K562 (cell line): Measurements from ENCODE around the gene VWA2. TPM values are rescaled to one million over a fixed set of nuclear protein-coding genes. Genes with fewer than 3 reads are reported as not detected.

Experiments used
- ATAC-seq: fragments of 200-7000 bp; cut with Tn5 transposase; 3 replicates; pipeline ENCODE4 v1.9.1; 2020; ENCODE audit warnings: moderate library complexity
- BruUV-seq: library from RNA; stranded (reverse); fragments of 400-500 nt; replicated peaks from 2 replicates; lab custom pipeline; 2021; lab: Mats Ljungman, UMichigan
- CTCF ChIA-PET: fragments of 300-600 bp; formaldehyde crosslinking; extraction: SDS; loops from one replicate; lab custom pipeline; 2021; ENCODE audit warnings: low intra/inter-chr PET ratio; lab: Yijun Ruan, JAX
- POLR2A ChIA-PET: fragments of 300-600, 350-650 bp; sonication (Branson Sonifier 250); formaldehyde crosslinking; extraction: SDS; loops from one replicate; lab custom pipeline; 2021; ENCODE audit warnings: antibody characterized with exemption, inconsistent platforms; lab: Yijun Ruan, JAX
- DNase-seq, 4 experiments: peaks; one replicate each; pipeline versions ENCODE4 v3.0.0 to v3.0.0-alpha.2; 2011 to 2018; ENCODE audit warnings: low spot score in 3 of 4, mixed read lengths in 3 of 4; ENCODE audit errors: extremely low read depth in 1 of 4
- FAIRE-seq: peaks from 2 replicates; lab custom pipeline; 2011; peaks lifted over from hg19 to GRCh38; lab: Jason Lieb, UNC
- H2AFZ ChIP-seq: 2 replicates; pipeline ENCODE4 v1.6.0; 2011; ENCODE audit warnings: low read depth, low read length, control low read depth, inconsistent platforms
- H3K27ac ChIP-seq: fragments of 200-600 bp; 3 replicates; pipeline ENCODE4 v1.8.0; 2011; ENCODE audit warnings: low read depth, mild to moderate bottlenecking, control low read depth, inconsistent platforms, low read length, moderate library complexity, mixed read lengths; ENCODE audit errors: extremely low read depth
- H3K27me3 ChIP-seq, 2 experiments: fragments of 300-600 bp in 1 of 2; 2 replicates in 1 of 2; 3 replicates in 1 of 2; pipeline versions ENCODE4 v1.6.0 to v1.8.0; 2011; ENCODE audit warnings: inconsistent platforms in 2 of 2, low read length in 2 of 2, mild to moderate bottlenecking in 1 of 2, mixed read lengths in 1 of 2, moderate library complexity in 1 of 2; ENCODE audit not compliant: control insufficient read depth in 2 of 2, insufficient read depth in 2 of 2
- H3K36me3 ChIP-seq: fragments of 300-600 bp; 3 replicates; pipeline ENCODE4 v1.8.0; 2011; ENCODE audit warnings: mild to moderate bottlenecking, low read length, inconsistent platforms; ENCODE audit not compliant: control insufficient read depth, insufficient read depth
- H3K4me1 ChIP-seq, 2 experiments: fragments of 200-600 bp in 1 of 2; replicated peaks in 1 of 2; 2 replicates in 1 of 2; 3 replicates in 1 of 2; pipeline versions ENCODE4 v1.5.1 to v1.8.0; 2011; ENCODE audit warnings: inconsistent platforms in 2 of 2, low read length in 2 of 2, mild to moderate bottlenecking in 1 of 2, mixed read lengths in 1 of 2, moderate library complexity in 1 of 2; ENCODE audit not compliant: control insufficient read depth in 2 of 2, insufficient read depth in 2 of 2
- H3K4me2 ChIP-seq: 2 replicates; pipeline ENCODE4 v1.6.1; 2011; ENCODE audit warnings: low read length, control low read depth, inconsistent platforms, mixed read lengths; ENCODE audit not compliant: insufficient read depth
- H3K4me3 ChIP-seq: fragments of 200-600 bp; sonication (generic), shearing (Covaris generic); 2 replicates; pipeline ENCODE4 v1.5.1; 2016; ENCODE audit warnings: control low read depth, inconsistent platforms
- H3K79me2 ChIP-seq: fragments of 200-600 bp; 3 replicates; pipeline ENCODE4 v1.8.0; 2011; ENCODE audit warnings: low read length, inconsistent platforms; ENCODE audit not compliant: control insufficient read depth, insufficient read depth
- H3K9ac ChIP-seq, 2 experiments: 2 replicates each; pipeline versions ENCODE4 v1.6.0 to v1.6.1; 2011; ENCODE audit warnings: low read depth in 2 of 2, low read length in 2 of 2, control low read depth in 1 of 2, inconsistent platforms in 1 of 2, mild to moderate bottlenecking in 1 of 2, mixed read lengths in 1 of 2; ENCODE audit not compliant: insufficient read depth in 1 of 2
- H3K9me1 ChIP-seq: one replicate; pipeline ENCODE4 v1.6.0; 2011; ENCODE audit warnings: inconsistent platforms, mild to moderate bottlenecking, low read length, moderate library complexity; ENCODE audit not compliant: control insufficient read depth, insufficient read depth
- H3K9me3 ChIP-seq: replicated peaks from 2 replicates; pipeline ENCODE4 v1.5.1; 2011; ENCODE audit warnings: low read depth, low read length, inconsistent platforms; ENCODE audit not compliant: control insufficient read depth, insufficient read depth
- H4K20me1 ChIP-seq: replicated peaks from 2 replicates; pipeline ENCODE4 v1.6.1; 2011; ENCODE audit warnings: low read length, inconsistent platforms, mixed read lengths; ENCODE audit not compliant: control insufficient read depth, insufficient read depth
- CBX1 ChIP-seq: sonication (generic); IDR thresholded peaks from 2 replicates; pipeline ENCODE4 v1.6.1; 2016; ENCODE audit warnings: antibody characterized with exemption, low read depth, mild to moderate bottlenecking
- CEBPZ ChIP-seq: fragments of 150-350 bp; IDR thresholded peaks from 2 replicates; pipeline ENCODE4 v1.6.1; 2014; ENCODE audit warnings: low read depth, mild to moderate bottlenecking, low read length, borderline replicate concordance
- CTBP1 ChIP-seq: fragments of 450-650 bp; IDR thresholded peaks from 2 replicates; pipeline ENCODE4 v1.6.1; 2016; ENCODE audit warnings: borderline replicate concordance
- GABPA ChIP-seq: fragments of 200-800 bp; sonication (Bioruptor generic); conservative IDR thresholded peaks from 2 replicates; pipeline ENCODE4 v1.6.1; 2016; ENCODE audit warnings: low read depth, missing genetic modification characterization, missing compliant biosample characterization
- HIVEP1 ChIP-seq: fragments of 250-450 bp; sonication (Bioruptor Pico); IDR thresholded peaks from 2 replicates; pipeline ENCODE4 v1.4.0; 2020; ENCODE audit warnings: mild to moderate bottlenecking
- HLTF ChIP-seq: fragments of 450-650 bp; IDR thresholded peaks from 2 replicates; pipeline ENCODE4 v1.6.1; 2016
- NR0B1 ChIP-seq: fragments of 450-650 bp; IDR thresholded peaks from one replicate; pipeline ENCODE4 v1.6.1; 2018; ENCODE audit warnings: mild to moderate bottlenecking, moderate library complexity; ENCODE audit not compliant: partially characterized antibody
- THRB ChIP-seq: fragments of 450-650 bp; formaldehyde crosslinking; conservative IDR thresholded peaks from 2 replicates; pipeline ENCODE4 v1.4.0; 2022; ENCODE audit warnings: mild to moderate bottlenecking, missing genetic modification characterization
- YY1 ChIP-seq, 3 experiments: IDR thresholded peaks; 2 replicates each; pipeline ENCODE4 v1.6.1; 2011; ENCODE audit warnings: low read length in 2 of 3, mild to moderate bottlenecking in 2 of 3, moderate library complexity in 2 of 3, borderline replicate concordance in 1 of 3, control low read depth in 1 of 3, low read depth in 1 of 3; ENCODE audit not compliant: insufficient read depth in 3 of 3, insufficient replicate concordance in 2 of 3, control insufficient read depth in 1 of 3, insufficient read length in 1 of 3; ENCODE audit errors: extremely low read depth in 1 of 3
- ZC3H4 ChIP-seq: sonication (generic); formaldehyde crosslinking; IDR thresholded peaks from 2 replicates; pipeline ENCODE4 v1.9.0; 2021; ENCODE audit warnings: missing genetic modification reagents, borderline replicate concordance
- ZNF586 ChIP-seq: fragments of 450-650 bp; formaldehyde crosslinking; conservative IDR thresholded peaks from 2 replicates; pipeline ENCODE4 v1.4.0; 2020; ENCODE audit warnings: mild to moderate bottlenecking, moderate library complexity
- ZNF785 ChIP-seq: fragments of 250-450 bp; sonication (Bioruptor Pico); IDR thresholded peaks from 2 replicates; pipeline ENCODE4 v1.4.0; 2020; ENCODE audit warnings: mild to moderate bottlenecking
- WGBS: fragments of 100-300 bp; shearing (Covaris generic); methylation state at CpG from one replicate; pipeline ENCODE4 v1.1.6; 2016; ENCODE audit warnings: low coverage, mixed read lengths; ENCODE audit not compliant: insufficient coverage; ENCODE audit errors: missing lambda C conversion rate; 5-methylcytosine and 5-hydroxymethylcytosine counted together
- in situ Hi-C: fragments of 300-500 bp; cut with MboI; formaldehyde crosslinking; loops from 4 replicates; pipeline ENCODE4 v1.15.0; 2018; ENCODE audit warnings: inconsistent platforms, mixed read lengths
- intact Hi-C: fragments of 100-400 bp; cut with micrococcal nuclease; formaldehyde crosslinking; loops from 2 replicates; pipeline ENCODE4 v1.14.2; 2022
- polyA plus RNA-seq, 8 experiments: library from polyadenylated mRNA; depleted of rRNA in 4 of 8; stranded (reverse) in 5 of 8; unstranded in 3 of 8; fragments of >200 nt; fragmentation: Nextera tagmentation in 2 of 8; fragmentation: Illumina TruSeq in 1 of 8; extraction: Ambion mirVana in 2 of 8; extraction: Trizol in 1 of 8; gene quantifications; 2 replicates each; pipeline versions ENCODE4 v1.2.1 to v1.2.3, GENCODE V29; 2011 to 2014; ENCODE audit warnings: inconsistent platforms in 1 of 8, missing spikeins in 1 of 8
- total RNA-seq, 7 experiments: library from RNA; depleted of rRNA in 6 of 7; stranded (reverse); fragments of >200 nt in 6 of 7; fragmentation: Illumina TruSeq in 2 of 7; extraction: Trizol in 2 of 7; gene quantifications; 2 replicates each; pipeline versions ENCODE4 v1.2.1 to v1.2.3, GENCODE V29; 2011 to 2021; ENCODE audit warnings: low replicate concordance in 1 of 7

The VWA2 gene
- total and polyA plus RNA-seq, 9 of the 15 experiments (the other 6 are each of a cell fraction or from before 2014, with no cell fraction given), result not detected

DNA sequence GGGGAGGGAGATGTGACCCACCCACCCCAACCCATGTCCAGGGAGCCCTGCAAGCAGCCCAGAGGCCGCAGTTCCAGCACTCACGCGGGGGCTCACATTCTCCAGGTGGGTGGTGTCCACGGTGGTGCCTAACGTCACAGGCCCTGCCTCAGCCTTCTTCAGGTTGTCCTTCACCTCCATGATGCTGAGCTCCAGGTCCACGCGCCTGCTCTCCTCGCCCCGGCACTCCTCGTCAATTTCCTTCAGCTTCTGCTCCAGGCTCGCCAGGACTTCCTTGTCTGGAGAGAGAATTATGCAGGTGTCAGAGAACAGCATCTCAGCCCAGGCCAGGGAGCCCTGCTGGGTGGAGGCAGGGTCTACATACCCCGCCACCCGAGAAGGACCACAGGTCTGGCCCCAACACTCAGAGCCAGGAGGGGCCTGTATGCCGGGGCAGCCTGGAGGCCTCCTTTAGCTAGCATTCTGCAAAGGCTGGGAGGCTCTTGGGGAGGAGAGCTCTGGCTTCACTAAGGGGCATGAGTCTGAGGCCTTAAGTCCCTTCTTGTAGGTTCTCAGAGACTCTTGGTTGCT lies 58.2 kb downstream of the VWA2 start (continued):
- TF ChIP-seq THRB (CRISPR knock-in tag) (no peak), YY1 (IDR thresholded peaks at IDR 0.05; ENCODE audit: borderline replicate concordance in 1 of 3, control insufficient read depth in 1 of 3, extremely low read depth in 1 of 3, insufficient read depth in 3 of 3, insufficient read length in 1 of 3, insufficient replicate concordance in 2 of 3, low read depth in 1 of 3, low read length in 2 of 3) (no peak)
- TF ChIP-seq, all 486 proteins: peak for 0

- no peak overlapping the region for H3K27ac ChIP-seq
- no peaks in the 10 kb centered on the region for H3K79me2 ChIP-seq
- no peak overlapping the region for H3K4me3 ChIP-seq
- H4K20me1 ChIP-seq, result no peaks in the 10 kb centered on the region
- H3K9me1 ChIP-seq, result no peaks in the 10 kb centered on the region
- no peak overlapping the region for H3K4me2 ChIP-seq
- in situ Hi-C loops (no loop called here), intact Hi-C loops (loop anchor here (5.0 to 10.0 kb wide), 2 partner anchors 397 to 595 kb away; no protein-coding TSS in a partner anchor)
- 3% methylated on average over 13 of the region's 16 CpGs for WGBS
- ChIA-PET CTCF (no interaction called here), POLR2A (no interaction called here)
- no peak overlapping the region for H2AFZ ChIP-seq
- no peak overlapping the region for H3K9ac ChIP-seq
- no TSS peak for BruUV-seq
- ATAC-seq (no peak), FAIRE-seq (no peak), DNase-seq (no peak)
- H3K4me1 ChIP-seq, result no peaks in the 10 kb centered on the region
- no peaks in the 10 kb centered on the region for H3K36me3 ChIP-seq
- H3K27me3 ChIP-seq, result peaks cover 0 to 8% of the 10 kb centered on the region in 2 experiments; a peak in 1 of 5 replicates
- H3K9me3 ChIP-seq, result no peaks in the 10 kb centered on the region
- TF ChIP-seq NR0B1, result no peak
- TF ChIP-seq GABPA (tag), result no peak
- no peak for TF ChIP-seq HIVEP1
- no peak for TF ChIP-seq CEBPZ
- no peak for TF ChIP-seq ZNF586 (CRISPR knock-in tag)
- no peak for TF ChIP-seq HLTF
- TF ChIP-seq ZC3H4 (CRISPR knock-in tag), result no peak
- no peak for TF ChIP-seq ZNF785 (CRISPR knock-in tag)
- TF ChIP-seq CTBP1, result no peak
- TF ChIP-seq CBX1, result no peak
Observed at GRCh38 chr10:114300036-114300645, 61.1 kb downstream of the VWA2 start.
